Activated CD8-positive, alpha-beta memory T cell treated with anti-CD3 and anti-CD28 coated beads for 4 hours (primary cell): ENCODE measurements around the gene SLC27A6.
"Not testable (repeated sequence)": the region's sequence is repeated elsewhere in the genome, so short reads cannot be mapped to it uniquely, and the experiment has no call there.

Experiments
- DNase-seq, 2 donors: peaks; one replicate each; pipeline ENCODE4 v3.0.0-alpha.2; 2020; ENCODE audit warnings: low read depth in 2 of 2

The SLC27A6 gene

GRCh38 chr5:129001841-129002526, 36.7 kb downstream of the SLC27A6 start:
- no peak for DNase-seq

DNA sequence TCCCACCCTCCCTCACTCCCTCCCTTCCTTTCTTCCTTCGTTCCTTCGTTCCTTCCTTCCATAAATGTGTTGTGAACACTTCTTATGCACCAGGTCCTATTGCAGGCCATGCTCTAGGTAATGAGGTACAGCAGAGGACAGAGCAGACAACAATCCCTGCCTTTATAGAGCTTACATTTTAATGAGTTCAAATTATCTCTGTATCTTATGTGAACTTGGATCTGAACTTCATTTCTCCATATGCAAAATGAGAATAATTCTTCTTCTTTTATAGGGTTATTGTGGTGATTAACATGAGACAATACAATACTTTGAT, 37.2 kb downstream of the SLC27A6 start:
- DNase-seq = no peak

DNA sequence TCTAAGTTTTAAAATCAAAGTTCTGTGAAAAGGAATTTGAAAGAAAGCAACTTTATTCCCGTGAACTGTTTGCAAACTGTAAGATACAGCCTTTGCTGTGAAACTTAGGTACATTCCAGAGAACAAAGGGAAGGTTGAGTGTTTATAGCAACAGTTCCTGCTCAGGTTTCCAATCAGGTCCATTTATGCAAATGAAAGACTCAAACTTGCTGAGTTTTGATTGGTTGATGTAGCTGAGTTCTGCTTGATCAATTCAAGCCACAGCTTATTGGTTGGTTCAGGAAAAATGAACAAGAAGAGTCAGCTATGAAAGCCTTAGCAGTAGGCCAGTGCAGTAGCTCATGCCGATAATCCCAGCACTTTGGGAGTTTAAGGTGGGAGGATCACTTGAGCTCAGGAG, 37.9 kb downstream of the SLC27A6 start:
- DNase-seq = no peak

DNA sequence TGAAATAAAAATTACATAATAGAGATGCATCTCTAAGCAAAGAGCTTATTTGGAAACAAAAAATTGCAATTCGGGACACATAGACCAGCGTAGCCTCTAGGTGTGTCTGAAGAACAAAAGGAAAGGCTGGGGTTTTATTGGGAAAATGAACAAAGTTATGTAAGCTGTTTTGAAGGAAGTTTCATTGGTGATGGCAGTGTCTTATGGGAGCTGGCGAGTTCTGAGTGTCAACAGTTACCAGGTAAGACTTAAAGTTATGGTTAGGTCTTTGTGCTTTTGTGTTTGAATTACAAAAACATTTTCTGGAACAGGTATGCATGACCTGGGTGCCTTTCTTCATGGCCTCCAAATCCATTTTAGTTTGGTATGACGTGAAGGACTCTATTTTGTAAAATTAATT, 48.9 kb downstream of the SLC27A6 start:
- no peak for DNase-seq

DNA sequence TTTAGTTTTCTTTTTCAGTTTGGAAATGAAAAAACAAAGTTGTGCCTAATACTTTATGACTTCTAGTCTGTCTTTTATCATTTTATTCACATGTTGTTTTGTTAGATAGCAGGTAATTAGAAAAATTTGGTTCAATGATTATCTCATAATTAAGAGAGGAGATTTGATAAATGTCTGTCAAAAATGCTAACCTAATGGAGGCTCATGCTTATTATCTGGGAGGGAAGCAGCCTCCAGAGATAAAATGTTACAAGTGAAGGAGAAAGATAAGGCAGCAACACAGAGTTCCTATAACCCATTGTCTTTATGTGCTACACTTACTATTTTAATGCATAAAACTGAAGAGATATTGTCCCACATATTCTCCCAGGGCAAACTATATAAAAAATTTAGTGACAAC, 53.5 kb downstream of the SLC27A6 start:
- no peak for DNase-seq

- no peak for DNase-seq
Observed at GRCh38 chr5:129019401-129019908, 54.2 kb downstream of the SLC27A6 start.

GRCh38 chr5:129020683-129021082, 55.4 kb downstream of the SLC27A6 start:
- no peak for DNase-seq

GRCh38 chr5:129021744-129022143, 56.5 kb downstream of the SLC27A6 start:
- DNase-seq = no peak

- DNase-seq = no peak
Observed at GRCh38 chr5:129022599-129022998, 57.3 kb downstream of the SLC27A6 start.

- DNase-seq = no peak
Observed at GRCh38 chr5:129027260-129027659, 62.0 kb downstream of the SLC27A6 start.

GRCh38 chr5:129031886-129032683, 66.8 kb downstream of the SLC27A6 start:
- DNase-seq = no peak

DNA sequence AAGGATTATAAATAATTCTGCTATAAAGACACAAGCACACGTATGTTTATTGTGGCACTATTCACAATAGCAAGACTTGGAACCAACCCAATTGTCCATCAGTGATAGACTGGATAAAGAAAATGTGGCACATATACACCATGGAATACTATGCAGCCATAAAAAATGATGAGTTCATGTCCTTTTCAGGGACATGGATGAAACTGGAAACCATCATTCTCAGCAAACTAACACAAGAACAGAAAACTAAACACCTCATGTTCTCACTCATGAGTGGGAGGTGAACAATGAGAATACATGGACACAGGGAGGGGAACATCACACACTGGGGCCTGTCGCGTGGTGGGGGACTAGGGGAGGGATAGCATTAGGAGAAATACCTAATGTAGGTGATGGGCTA, 71.0 kb downstream of the SLC27A6 start:
- not testable (repeated sequence) for DNase-seq

GRCh38 chr5:129041196-129041881, 76.1 kb downstream of the SLC27A6 start:
- DNase-seq = no peak

GRCh38 chr5:129042306-129042705, 77.0 kb downstream of the SLC27A6 start:
- no peak for DNase-seq

- DNase-seq = no peak
Observed at GRCh38 chr5:129043894-129044293, 78.6 kb downstream of the SLC27A6 start.

DNA sequence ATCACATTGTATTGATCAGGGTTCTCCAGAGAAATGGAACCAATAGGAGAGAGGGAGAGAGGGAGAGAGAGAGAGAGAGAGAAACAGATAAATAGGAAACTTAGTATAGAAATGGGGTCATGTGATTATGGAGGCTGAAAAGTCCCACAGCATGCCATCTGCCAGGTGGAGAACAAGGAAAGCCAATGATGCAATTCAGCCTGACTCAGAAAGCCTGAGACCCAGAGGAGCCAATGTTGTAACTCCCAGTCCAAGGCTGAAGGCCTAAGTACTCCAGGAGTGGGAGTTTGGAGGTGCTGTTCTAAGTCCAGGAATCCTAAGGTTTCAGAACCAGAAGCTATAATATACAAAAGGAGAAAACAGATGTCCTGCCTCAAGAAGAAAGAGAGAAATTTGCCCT, 80.9 kb downstream of the SLC27A6 start:
- DNase-seq = no peak

GRCh38 chr5:129048509-129048908, 83.2 kb downstream of the SLC27A6 start:
- DNase-seq = no peak

- DNase-seq = no peak
Observed at GRCh38 chr5:129049126-129049799, 84.0 kb downstream of the SLC27A6 start.

DNA sequence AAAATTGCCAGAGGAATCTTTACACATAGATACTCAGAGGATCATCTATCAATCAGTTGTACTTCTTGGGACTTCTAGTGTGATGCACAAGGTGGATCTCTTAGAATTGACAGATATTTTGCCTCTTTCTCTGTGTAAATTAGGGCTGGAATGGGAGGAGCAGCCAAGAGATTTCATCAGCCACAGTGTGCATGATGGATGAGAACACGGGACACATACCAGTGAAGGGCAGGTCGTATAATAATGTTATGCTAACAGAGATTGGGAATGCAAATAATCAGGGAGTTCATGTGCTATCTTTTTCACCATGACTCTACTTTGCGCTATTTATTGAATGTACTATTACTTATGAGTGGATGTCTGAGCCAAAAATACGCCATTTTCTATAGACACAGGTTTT, 86.0 kb downstream of the SLC27A6 start:
- DNase-seq = no peak

GRCh38 chr5:129053438-129053837, 88.2 kb downstream of the SLC27A6 start:
- DNase-seq = no peak

DNA sequence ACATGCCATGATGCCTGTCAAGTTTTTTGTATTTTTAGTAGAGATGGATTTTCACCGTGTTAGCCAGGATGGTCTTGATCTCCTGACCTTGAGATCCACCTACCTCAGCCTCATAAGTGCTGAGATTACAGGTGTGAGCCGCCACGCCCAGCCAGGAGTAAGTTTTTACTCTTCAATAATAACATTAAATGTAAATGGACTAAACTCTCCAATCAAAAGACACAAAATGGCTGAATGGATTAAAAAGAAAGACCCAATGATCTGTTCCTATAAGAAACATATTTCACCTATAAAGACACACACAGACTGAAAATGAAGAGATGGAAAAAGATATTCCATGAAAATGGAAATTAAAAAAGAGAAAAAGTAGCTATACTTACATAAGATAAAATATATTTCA, 92.0 kb downstream of the SLC27A6 start:
- DNase-seq = no peak

DNA sequence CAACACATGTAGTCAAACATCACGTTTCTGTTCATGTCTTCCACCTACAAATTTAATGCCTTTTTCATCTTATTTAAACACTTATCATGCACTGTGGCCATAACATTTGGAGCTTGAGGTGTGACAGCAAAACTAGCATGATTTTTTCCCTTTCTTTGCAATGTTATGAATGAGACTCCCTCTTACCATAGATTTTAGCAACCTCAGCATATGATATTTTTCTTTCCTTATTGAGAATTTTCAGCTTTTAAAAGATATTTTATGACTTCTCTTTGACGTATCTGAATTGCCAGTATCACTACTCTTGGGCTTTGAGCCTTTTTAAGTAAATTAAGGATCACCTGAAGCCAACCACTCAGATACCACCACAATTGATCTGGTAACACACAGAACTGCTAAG, 96.6 kb downstream of the SLC27A6 start:
- no peak for DNase-seq
